H1 (cell line): Measurements from ENCODE around the gene SLC24A1. TPM values are rescaled to one million over a fixed set of nuclear protein-coding genes. Genes with fewer than 3 reads are reported as not detected.

Experiments used
- CTCF ChIA-PET: fragments of 300-600 bp; sonication (Branson Sonifier 250); formaldehyde crosslinking; loops from one replicate; lab custom pipeline; 2021; ENCODE audit not compliant: partially characterized antibody; lab: Charles Lee
- POLR2A ChIA-PET: fragments of 300-600 bp; sonication (Branson Sonifier 250); formaldehyde crosslinking; loops from one replicate; lab custom pipeline; 2021; ENCODE audit warnings: inconsistent platforms; ENCODE audit not compliant: partially characterized antibody; lab: Charles Lee
- DNase-seq, 2 experiments: peaks; one replicate each; pipeline versions ENCODE4 v3.0.0 to v3.0.0-alpha.2; 2010 to 2022; ENCODE audit warnings: low spot score in 2 of 2, low read depth in 1 of 2, mixed read lengths in 1 of 2
- FAIRE-seq: peaks from 2 replicates; lab custom pipeline; 2011; peaks lifted over from hg19 to GRCh38; lab: Jason Lieb, UNC
- H2AFZ ChIP-seq: 2 replicates; pipeline ENCODE4 v1.8.1; 2012; ENCODE audit warnings: low read length, inconsistent platforms
- H2AK5ac ChIP-seq: 2 replicates; pipeline ENCODE4 v1.6.1; 2013; ENCODE audit warnings: low read depth, low read length
- H2BK120ac ChIP-seq: replicated peaks from 2 replicates; pipeline ENCODE3; 2013; ENCODE audit warnings: low read depth, low read length, inconsistent platforms
- H2BK12ac ChIP-seq: 2 replicates; pipeline ENCODE4 v1.6.1; 2013; ENCODE audit warnings: low read depth, low read length
- H2BK15ac ChIP-seq: 2 replicates; pipeline ENCODE4 v1.6.1; 2013; ENCODE audit warnings: low read length
- H2BK20ac ChIP-seq: 2 replicates; pipeline ENCODE4 v1.6.1; 2013; ENCODE audit warnings: low read length
- H2BK5ac ChIP-seq: 2 replicates; pipeline ENCODE4 v1.6.1; 2013; ENCODE audit warnings: low read depth, low read length
- H3K14ac ChIP-seq: 2 replicates; pipeline ENCODE4 v1.6.1; 2013; ENCODE audit warnings: inconsistent platforms; ENCODE audit not compliant: insufficient read length
- H3K18ac ChIP-seq: 2 replicates; pipeline ENCODE4 v1.6.1; 2013; ENCODE audit warnings: low read length; ENCODE audit errors: extremely low read depth
- H3K23ac ChIP-seq: 2 replicates; pipeline ENCODE4 v1.6.1; 2013; ENCODE audit warnings: inconsistent platforms; ENCODE audit not compliant: insufficient read length
- H3K23me2 ChIP-seq: 2 replicates; pipeline ENCODE4 v1.6.1; 2013; ENCODE audit warnings: low read depth, low read length
- H3K27ac ChIP-seq: 2 replicates; pipeline ENCODE4 v1.6.1; 2011; ENCODE audit warnings: low read depth, low read length, inconsistent platforms
- H3K27me3 ChIP-seq, 4 experiments: replicated peaks in 1 of 4; 1 replicate in 1 of 4; 2 replicates in 3 of 4; pipeline versions ENCODE4 v1.6.1 to v1.8.1; 2011 to 2013; ENCODE audit warnings: low read length in 3 of 4, mild to moderate bottlenecking in 3 of 4, inconsistent platforms in 2 of 4, mixed read lengths in 2 of 4, moderate library complexity in 1 of 4; ENCODE audit not compliant: control insufficient read depth in 3 of 4, insufficient read depth in 3 of 4; ENCODE audit errors: extremely low read depth in 1 of 4
- H3K36me3 ChIP-seq, 4 experiments: 2 replicates each; pipeline versions ENCODE4 v1.6.1 to v1.8.1; 2011 to 2013; ENCODE audit warnings: mild to moderate bottlenecking in 4 of 4, low read length in 3 of 4, moderate library complexity in 2 of 4, control low read depth in 1 of 4, inconsistent platforms in 1 of 4; ENCODE audit not compliant: insufficient read depth in 4 of 4, control insufficient read depth in 2 of 4
- H3K4ac ChIP-seq: replicated peaks from 2 replicates; pipeline ENCODE3; 2013; ENCODE audit warnings: low read length, low read depth, mixed read lengths, inconsistent platforms; ENCODE audit not compliant: insufficient read length
- H3K4me1 ChIP-seq, 4 experiments: replicated peaks in 1 of 4; 1 replicate in 1 of 4; 2 replicates in 3 of 4; pipeline versions ENCODE4 v1.6.1 to v1.8.1; 2011 to 2013; ENCODE audit warnings: low read length in 3 of 4, inconsistent platforms in 2 of 4, mixed read lengths in 1 of 4; ENCODE audit not compliant: insufficient read depth in 4 of 4, control insufficient read depth in 3 of 4
- H3K4me2 ChIP-seq, 2 experiments: 2 replicates each; pipeline versions ENCODE4 v1.6.1 to v1.8.1; 2011 to 2013; ENCODE audit warnings: low read depth in 2 of 2, low read length in 2 of 2, control low read depth in 1 of 2, inconsistent platforms in 1 of 2, mild to moderate bottlenecking in 1 of 2; ENCODE audit not compliant: insufficient read depth in 1 of 2
- H3K4me3 ChIP-seq, 4 experiments: fragments of 200-600, 300-600 bp in 1 of 4; sonication (generic), shearing (Covaris generic), sonication (Bioruptor Twin) in 1 of 4; 2 replicates each; pipeline versions ENCODE4 v1.5.1 to v1.8.1; 2011 to 2016; ENCODE audit warnings: low read length in 4 of 4, low read depth in 3 of 4, control low read depth in 2 of 4, inconsistent platforms in 2 of 4, mild to moderate bottlenecking in 2 of 4, mixed read lengths in 1 of 4, moderate library complexity in 1 of 4; ENCODE audit not compliant: insufficient read depth in 2 of 4; ENCODE audit errors: extremely low read depth in 1 of 4
- H3K56ac ChIP-seq: replicated peaks from 2 replicates; pipeline ENCODE3; 2013; ENCODE audit warnings: low read depth, mild to moderate bottlenecking, mixed read lengths, low read length, inconsistent platforms; ENCODE audit not compliant: insufficient read length
- H3K79me1 ChIP-seq: 2 replicates; pipeline ENCODE4 v1.6.1; 2013; ENCODE audit warnings: low read depth, low read length, control low read depth
- H3K79me2 ChIP-seq, 2 experiments: 2 replicates each; pipeline versions ENCODE4 v1.6.1 to v1.8.1; 2012 to 2013; ENCODE audit warnings: low read length in 2 of 2, mild to moderate bottlenecking in 2 of 2, inconsistent platforms in 1 of 2; ENCODE audit not compliant: insufficient read depth in 2 of 2, control insufficient read depth in 1 of 2
- H3K9ac ChIP-seq, 4 experiments: replicated peaks in 1 of 4; 1 replicate in 1 of 4; 2 replicates in 3 of 4; pipeline versions ENCODE4 v1.6.1 to v1.8.1; 2011 to 2013; ENCODE audit warnings: low read depth in 3 of 4, low read length in 3 of 4, control low read depth in 2 of 4, mild to moderate bottlenecking in 2 of 4, moderate library complexity in 2 of 4, inconsistent platforms in 1 of 4; ENCODE audit errors: extremely low read depth in 1 of 4
- H3K9me3 ChIP-seq, 2 experiments: 2 replicates each; pipeline versions ENCODE4 v1.6.1 to v1.8.1; 2012 to 2013; ENCODE audit warnings: mild to moderate bottlenecking in 2 of 2, moderate library complexity in 2 of 2, control low read depth in 1 of 2, inconsistent platforms in 1 of 2, low read depth in 1 of 2, low read length in 1 of 2, mixed read lengths in 1 of 2; ENCODE audit not compliant: insufficient read depth in 2 of 2
- H4K20me1 ChIP-seq, 2 experiments: replicated peaks in 1 of 2; 2 replicates each; pipeline versions ENCODE3 to v1.8.1; 2011 to 2013; ENCODE audit warnings: inconsistent platforms in 2 of 2, low read length in 2 of 2, mild to moderate bottlenecking in 1 of 2; ENCODE audit not compliant: insufficient read depth in 2 of 2, control insufficient read depth in 1 of 2
- H4K5ac ChIP-seq: 2 replicates; pipeline ENCODE4 v1.6.1; 2013; ENCODE audit warnings: low read length, low read depth, mixed read lengths, inconsistent platforms; ENCODE audit not compliant: insufficient read length
- H4K8ac ChIP-seq: 2 replicates; pipeline ENCODE4 v1.8.0; 2013; ENCODE audit warnings: mild to moderate bottlenecking, moderate library complexity, low read length, inconsistent platforms; ENCODE audit not compliant: insufficient read depth; ENCODE audit errors: extremely low read depth
- H4K91ac ChIP-seq: replicated peaks from 2 replicates; pipeline ENCODE3; 2013; ENCODE audit warnings: low read length, mixed read lengths, inconsistent platforms; ENCODE audit not compliant: insufficient read length
- CBX8 ChIP-seq: fragments of 300-800, 300-1000 bp; sonication (generic); IDR thresholded peaks from 2 replicates; pipeline ENCODE4 v1.7.1; 2016; ENCODE audit warnings: low read depth, low read length, borderline replicate concordance
- FOSL1 ChIP-seq: IDR thresholded peaks from 2 replicates; pipeline ENCODE4 v1.6.1; 2011; ENCODE audit warnings: mild to moderate bottlenecking, low read depth, low read length, moderate library complexity; ENCODE audit not compliant: insufficient read depth
- TEAD4 ChIP-seq: IDR thresholded peaks from 2 replicates; pipeline ENCODE4 v1.6.1; 2012; ENCODE audit warnings: low read depth, low read length, inconsistent platforms, mixed read lengths
- USF2 ChIP-seq: IDR thresholded peaks from 2 replicates; pipeline ENCODE4 v1.6.1; 2011; ENCODE audit warnings: low read length, improper control_type of control experiment
- WGBS, 2 experiments: shearing (Covaris generic) in 1 of 2; methylation state at CpG; one replicate each; pipeline versions ENCODE4 v1.1.6 to v1.1.7; 2013 to 2015; ENCODE audit warnings: low lambda C conversion rate in 2 of 2, mixed read lengths in 2 of 2, inconsistent platforms in 1 of 2, low coverage in 1 of 2, missing lambda C conversion rate in 1 of 2; ENCODE audit not compliant: insufficient replicate concordance in 2 of 2, insufficient coverage in 1 of 2, insufficient read length in 1 of 2; ENCODE audit errors: extremely low coverage in 1 of 2, missing lambda C conversion rate in 1 of 2; 5-methylcytosine and 5-hydroxymethylcytosine counted together
- polyA plus RNA-seq, 7 experiments: library from polyadenylated mRNA; depleted of rRNA in 3 of 7; stranded (reverse) in 5 of 7; unstranded in 2 of 7; fragments of >200 nt in 5 of 7; fragments of 200-250 nt in 2 of 7; gene quantifications; 1 replicate in 5 of 7; 2 replicates in 1 of 7; 4 replicates in 1 of 7; pipeline versions ENCODE4 v1.2.1 to v1.2.3, GENCODE V29; 2011 to 2013; ENCODE audit warnings: missing spikeins in 2 of 7, mixed read lengths in 2 of 7
- total RNA-seq: library from RNA; stranded (reverse); fragmentation: NEBNext Ultra II Directional; extraction: Animal tissue kit (Norgen Biotek cat#: 25700); gene quantifications from 2 replicates; pipeline ENCODE4 v1.2.1, GENCODE V29; 2021

SLC24A1 gene
- total and polyA plus RNA-seq, 2 of the 8 experiments (the other 6 are each of a cell fraction or from before 2014, with no cell fraction given), result 4.9 to 6.6 TPM

GRCh38 chr15:65576664-65577063 lies 45.1 kb upstream of the SLC24A1 start:
- ChIA-PET CTCF (interaction anchor here (0.6 kb wide), 1 partner anchor 45 kb away, joined by 3 read pairs; no protein-coding TSS in a partner anchor), POLR2A (interaction anchor here (1.0 kb wide), 1 partner anchor 53 kb away, joined by 3 read pairs; no protein-coding TSS in a partner anchor)
- Histone ChIP-seq H4K20me1 (peaks cover 0 to 6% of the 10 kb centered on the region in 2 experiments), H2BK120ac (no peak overlapping the region), H3K9ac (no peak overlapping the region), H4K5ac (no peak overlapping the region), H4K91ac (no peak overlapping the region), H3K23me2 (no peaks in the 10 kb centered on the region), H3K4ac (no peak overlapping the region), H3K18ac (no peak overlapping the region), H3K4me1 (no peaks in the 10 kb centered on the region), H2BK12ac (no peak overlapping the region), H3K79me2 (no peaks in the 10 kb centered on the region), H2BK20ac (no peak overlapping the region), H2BK5ac (no peak overlapping the region), H3K27ac (no peak overlapping the region), H3K9me3 (no peaks in the 10 kb centered on the region), H2BK15ac (no peak overlapping the region), H4K8ac (no peak overlapping the region), H3K14ac (no peak overlapping the region), H2AFZ (no peak overlapping the region), H3K36me3 (peaks cover 8 to 45% (median 38%) of the 10 kb centered on the region in 4 experiments), H3K56ac (no peak overlapping the region), H2AK5ac (no peak overlapping the region), H3K27me3 (no peaks in the 10 kb centered on the region), H3K23ac (no peak overlapping the region), H3K4me3 (no peak overlapping the region), H3K79me1 (no peaks in the 10 kb centered on the region), H3K4me2 (no peak overlapping the region)
- FAIRE-seq (no peak), DNase-seq (no peak)
- 100% methylated on average over 1 of the region's 1 CpG; no CpG with 5 or more reads in 1 of the 2 experiments for WGBS, 2 experiments
- TF ChIP-seq USF2, result no peak
- no peak for TF ChIP-seq FOSL1
- TF ChIP-seq CBX8, result no peak
- TF ChIP-seq TEAD4, result no peak
